GM21619 (cell line): ENCODE measurements around the gene PRAME.
"Not testable (repeated sequence)": the region's sequence is repeated elsewhere in the genome, so short reads cannot be mapped to it uniquely, and the experiment has no call there.

Experiments used
- ATAC-seq: cut with Tn5 transposase; IDR thresholded peaks from one replicate; pipeline ENCODE4 v1.9.1; 2021; ENCODE audit not compliant: unreplicated experiment

PRAME gene

DNA sequence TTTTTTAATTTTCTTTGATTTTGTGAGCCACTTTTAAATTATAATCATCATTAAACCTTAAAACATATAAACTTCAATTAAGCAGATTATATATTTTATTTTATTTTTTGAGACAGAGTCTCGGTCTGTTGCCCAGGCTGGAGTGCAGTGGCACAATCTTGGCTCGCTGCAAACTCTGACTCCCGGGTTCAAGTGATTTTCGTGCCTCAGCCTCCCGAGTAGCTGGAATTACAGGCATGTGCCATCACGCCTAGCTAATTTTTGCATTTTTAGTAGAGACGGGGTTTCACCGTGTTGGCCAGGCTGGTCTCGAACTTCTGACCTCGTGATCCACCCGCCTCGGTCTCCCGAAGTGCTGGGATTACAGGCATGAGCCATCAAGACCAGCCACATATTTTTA, 22.5 kb upstream of the PRAME start:
- ATAC-seq = not testable (repeated sequence)

- ATAC-seq = no peak
Measured at GRCh38 chr22:22579869-22580604, 21.0 kb upstream of the PRAME start.

DNA sequence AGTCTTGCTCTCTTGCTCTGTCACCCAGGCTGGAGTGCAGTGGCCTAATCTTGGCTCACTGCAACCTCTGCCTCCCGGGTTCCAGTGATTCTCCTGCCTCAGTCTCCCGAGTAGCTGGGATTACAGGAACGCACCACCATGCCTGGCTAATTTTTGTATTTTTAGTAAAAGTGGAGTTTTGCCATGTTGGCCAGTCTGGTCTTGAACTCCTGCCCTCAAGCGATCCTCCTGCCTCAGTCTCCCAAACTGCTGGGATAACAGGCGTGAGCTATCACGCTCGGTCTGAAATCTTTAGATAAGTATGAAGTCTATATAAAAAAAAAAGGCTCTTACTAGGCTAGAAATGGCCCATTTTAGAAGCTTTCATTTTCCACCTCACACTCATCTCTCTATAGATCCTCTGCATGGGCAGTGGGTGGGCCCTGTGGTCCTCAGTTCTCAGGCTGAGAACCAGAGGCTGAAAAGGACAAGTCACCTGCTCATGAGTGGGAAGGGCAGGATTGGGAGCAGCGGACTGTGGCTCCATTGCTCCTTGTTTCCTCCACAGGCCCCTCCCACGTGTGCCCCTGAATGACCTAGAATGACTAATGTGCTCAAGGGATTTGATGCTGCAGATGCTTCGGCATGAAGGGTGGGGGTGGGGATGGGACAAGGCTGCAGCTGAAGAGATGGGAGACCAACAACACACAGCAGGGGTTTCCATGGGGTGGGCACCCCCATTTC, 19.8 kb upstream of the PRAME start:
- no peak for ATAC-seq

GRCh38 chr22:22576989-22577427, 17.9 kb upstream of the PRAME start:
- no peak for ATAC-seq

GRCh38 chr22:22576244-22576988, 17.4 kb upstream of the PRAME start:
- no peak for ATAC-seq

DNA sequence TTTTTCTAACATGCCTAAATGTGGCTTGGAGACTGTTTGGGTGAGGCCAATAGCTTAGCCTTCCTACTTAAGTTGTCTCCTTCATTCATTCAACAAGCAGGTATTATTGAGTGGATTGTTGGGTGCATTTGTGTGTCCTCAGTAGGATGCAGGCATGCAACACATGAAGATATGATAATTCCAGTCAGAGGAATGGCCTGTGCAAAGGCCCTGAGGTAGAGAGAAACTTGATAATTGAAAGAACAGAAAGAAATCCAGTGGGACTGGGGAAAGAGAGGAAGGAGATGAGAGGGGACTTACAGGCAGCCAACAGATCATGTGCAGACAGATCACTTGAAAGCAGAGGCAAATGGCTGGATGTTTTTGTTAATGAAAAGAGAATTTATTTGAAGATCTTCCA, 15.3 kb upstream of the PRAME start:
- no peak for ATAC-seq

GRCh38 chr22:22573047-22573889, 14.2 kb upstream of the PRAME start:
- ATAC-seq = no peak

- no peak for ATAC-seq
Measured at GRCh38 chr22:22571862-22572261, 12.8 kb upstream of the PRAME start.

- no peak for ATAC-seq
Measured at GRCh38 chr22:22571429-22571828, 12.4 kb upstream of the PRAME start.

- no peak for ATAC-seq
Measured at GRCh38 chr22:22569218-22569617, 10.2 kb upstream of the PRAME start.

- ATAC-seq = no peak
Measured at GRCh38 chr22:22565981-22566380, 6.9 kb upstream of the PRAME start.

GRCh38 chr22:22558071-22558971, 744 bp downstream of the PRAME start:
- ATAC-seq = no peak

GRCh38 chr22:22556995-22557925, 1.8 kb downstream of the PRAME start:
- no peak for ATAC-seq

GRCh38 chr22:22556578-22556977, 2.5 kb downstream of the PRAME start:
- ATAC-seq = no peak

DNA sequence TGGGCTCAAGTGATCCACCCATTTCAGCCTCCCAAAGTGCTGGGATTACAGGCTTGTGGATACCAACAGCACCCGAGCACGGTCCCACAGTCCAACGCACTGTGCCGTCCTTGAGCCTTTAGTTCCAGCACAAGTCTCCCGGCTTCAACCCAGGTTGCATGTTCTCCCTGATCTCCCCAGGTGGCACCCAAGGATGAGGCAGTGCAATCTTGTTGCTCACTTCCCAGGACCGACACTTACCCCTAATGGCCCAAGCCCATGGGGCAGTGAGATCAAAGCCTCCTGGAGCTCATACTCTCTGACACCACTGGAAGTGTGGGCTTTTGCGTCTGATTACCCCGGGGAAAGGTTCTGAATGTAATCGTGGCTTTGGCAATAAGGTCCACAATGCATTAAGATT, 3.5 kb downstream of the PRAME start:
- no peak for ATAC-seq

- ATAC-seq = no peak
Measured at GRCh38 chr22:22554587-22555284, 4.3 kb downstream of the PRAME start.

DNA sequence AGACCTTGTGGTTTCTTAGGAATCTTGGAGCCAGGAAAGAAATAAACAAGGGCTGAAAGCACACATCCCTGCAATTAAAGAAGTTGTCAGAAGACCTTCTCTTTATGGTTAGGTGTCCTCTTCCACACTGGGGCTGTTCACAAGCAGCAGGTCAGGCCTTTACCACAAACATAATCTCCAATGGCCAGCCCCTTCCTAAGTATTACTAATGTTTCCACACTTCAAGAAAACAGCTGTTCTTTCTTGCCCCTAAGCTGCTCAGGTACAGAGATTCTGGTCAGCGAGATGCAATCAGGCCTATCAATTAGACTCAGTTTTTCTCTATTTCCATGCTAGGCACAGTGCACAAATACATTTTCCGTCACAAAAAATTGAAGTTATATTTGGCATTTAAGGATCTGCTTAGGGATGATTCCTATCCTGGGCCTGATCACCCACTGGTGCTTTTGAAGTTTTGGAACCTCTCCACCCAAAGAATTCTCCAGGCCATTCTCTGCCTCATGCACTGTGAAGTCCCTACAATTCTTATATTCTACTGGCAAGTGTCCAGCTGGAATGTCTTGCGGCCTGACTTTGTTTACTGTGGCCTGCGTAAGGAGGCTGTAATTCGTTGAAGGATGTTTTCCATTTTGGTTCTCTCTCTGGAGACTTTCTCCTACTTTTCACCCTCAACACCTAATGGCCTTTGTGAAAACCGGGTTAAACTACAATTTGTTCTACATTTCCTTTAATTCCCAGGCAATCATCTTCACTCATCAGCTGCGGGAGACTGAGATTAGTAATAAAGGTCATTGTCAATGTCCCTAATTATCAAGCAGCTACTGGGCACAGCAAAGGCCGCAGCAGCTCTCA, 5.1 kb downstream of the PRAME start:
- no peak for ATAC-seq
